HG03432 (cell line): ENCODE measurements around the gene FES.
A peak's percentile ranks its signal among the peaks of the same experiment; 100 is the strongest.
"Not testable (repeated sequence)": the region's sequence is repeated elsewhere in the genome, so short reads cannot be mapped to it uniquely, and the experiment has no call there.

Source experiments
- ATAC-seq: cut with Tn5 transposase; IDR thresholded peaks from one replicate; pipeline ENCODE4 v1.9.1; 2021; ENCODE audit warnings: mild to moderate bottlenecking, moderate library complexity; ENCODE audit not compliant: unreplicated experiment

Gene FES

DNA sequence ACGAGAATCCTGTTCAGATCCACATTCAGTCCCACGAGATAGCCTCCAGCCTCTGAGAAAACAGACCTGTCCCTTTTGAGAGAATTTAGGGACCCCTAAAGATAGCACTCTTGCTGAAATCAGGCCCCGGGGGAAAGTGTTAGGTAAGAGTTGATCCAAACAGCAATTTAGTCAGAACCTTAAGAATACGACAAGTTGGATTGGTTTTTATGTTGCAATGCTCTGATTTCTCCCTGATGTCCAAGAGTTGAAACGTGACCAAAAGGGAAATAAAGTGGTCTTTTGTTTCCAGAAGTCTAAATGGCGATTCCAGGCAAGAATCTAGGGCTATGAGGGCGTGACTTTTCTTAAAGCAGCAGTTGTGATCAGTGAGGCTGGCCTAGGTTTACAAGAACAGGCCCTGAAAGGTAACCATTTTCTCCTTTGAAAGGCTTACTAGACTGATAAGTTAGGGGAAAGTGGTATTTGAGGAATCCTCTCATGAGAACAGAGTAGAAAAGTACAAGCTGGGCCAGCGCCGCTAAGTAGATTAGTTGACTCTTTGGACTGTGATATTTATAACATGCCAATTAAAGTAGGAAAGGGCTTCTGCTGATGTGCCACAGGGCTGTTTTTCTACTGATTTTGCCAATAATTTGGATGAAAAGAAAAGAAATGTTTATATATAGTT is 23.7 kb downstream of the FES start:
- no peak for ATAC-seq

DNA sequence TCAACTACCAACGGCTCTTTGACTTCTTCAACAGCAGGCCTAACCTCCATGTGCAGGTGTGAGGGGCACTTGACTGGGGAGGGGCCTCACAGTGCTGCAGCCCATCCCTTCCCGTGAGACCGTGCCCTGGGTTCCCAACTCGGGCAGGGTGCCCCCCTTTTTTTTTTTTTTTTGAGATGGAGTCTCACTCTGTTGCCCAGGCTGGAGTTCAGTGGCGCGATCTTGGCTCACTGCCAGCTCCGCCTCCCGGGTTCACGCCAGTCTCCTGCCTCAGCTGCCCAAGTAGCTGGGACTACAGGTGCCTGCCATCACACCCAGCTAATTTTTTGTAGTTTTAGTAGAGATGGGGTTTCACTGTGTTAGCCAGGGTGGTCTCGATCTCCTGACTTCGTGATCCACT is 25.1 kb downstream of the FES start:
- not testable (repeated sequence) for ATAC-seq

DNA sequence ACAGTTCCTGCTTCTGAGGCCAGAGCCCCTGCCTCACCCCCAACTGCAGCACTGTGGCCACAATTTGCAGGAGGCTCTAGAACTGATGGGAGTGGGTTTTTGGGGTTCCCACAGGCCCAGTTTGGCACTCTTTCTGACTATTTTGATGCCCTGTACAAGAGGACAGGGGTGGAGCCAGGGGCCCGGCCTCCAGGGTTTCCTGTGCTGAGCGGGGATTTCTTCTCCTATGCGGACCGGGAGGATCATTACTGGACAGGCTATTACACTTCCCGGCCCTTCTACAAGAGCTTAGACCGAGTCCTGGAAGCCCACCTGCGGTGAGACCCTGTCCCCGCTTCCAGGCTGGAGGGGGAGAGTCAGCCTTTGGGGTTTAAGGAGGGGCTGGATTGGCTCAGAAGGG is 25.7 kb downstream of the FES start:
- no peak for ATAC-seq

DNA sequence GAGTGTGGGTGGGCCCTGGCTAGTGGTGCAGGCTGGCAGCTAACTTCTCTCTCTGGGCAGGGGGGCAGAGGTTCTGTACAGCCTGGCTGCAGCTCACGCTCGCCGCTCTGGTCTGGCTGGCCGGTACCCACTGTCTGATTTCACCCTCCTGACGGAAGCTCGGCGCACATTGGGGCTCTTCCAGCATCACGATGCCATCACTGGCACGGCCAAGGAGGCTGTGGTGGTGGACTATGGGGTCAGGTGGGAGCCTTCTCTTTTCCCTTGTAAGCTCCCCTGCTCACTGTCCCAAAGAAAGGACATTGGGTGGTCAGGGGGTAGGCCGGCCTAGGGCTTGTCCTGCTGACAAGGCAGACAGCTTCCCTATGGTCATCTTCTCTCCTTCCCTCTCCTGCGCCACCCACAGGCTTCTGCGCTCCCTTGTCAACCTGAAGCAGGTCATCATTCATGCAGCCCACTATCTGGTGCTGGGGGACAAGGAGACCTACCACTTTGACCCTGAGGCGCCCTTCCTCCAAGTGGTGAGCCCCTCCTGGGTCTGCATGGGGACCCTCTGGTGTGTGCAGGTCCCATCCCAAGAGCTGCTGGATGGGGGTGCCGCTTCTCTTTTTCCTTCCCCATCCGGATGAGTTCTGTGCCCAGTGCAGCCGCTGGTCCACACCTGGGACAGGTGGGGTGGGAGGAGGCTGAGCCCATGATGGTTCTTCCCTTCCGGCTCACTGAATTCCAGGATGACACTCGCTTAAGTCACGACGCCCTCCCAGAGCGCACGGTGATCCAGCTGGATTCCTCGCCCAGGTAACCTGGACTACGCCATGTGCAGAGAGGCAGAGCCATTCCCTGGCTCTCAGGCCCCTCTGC is 26.4 kb downstream of the FES start:
- ATAC-seq = no peak

DNA sequence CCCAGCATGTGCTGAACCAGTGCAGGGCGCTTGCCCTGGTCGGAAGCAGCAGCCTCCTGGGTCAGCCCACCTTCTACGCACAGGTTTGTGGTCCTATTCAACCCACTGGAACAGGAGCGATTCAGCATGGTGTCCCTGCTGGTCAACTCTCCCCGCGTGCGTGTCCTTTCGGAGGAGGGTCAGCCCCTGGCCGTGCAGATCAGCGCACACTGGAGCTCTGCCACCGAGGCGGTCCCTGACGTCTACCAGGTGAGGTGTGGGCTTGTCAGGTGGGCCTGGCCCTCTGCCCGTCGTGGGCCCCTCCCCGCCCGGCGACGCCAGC is 27.0 kb downstream of the FES start:
- ATAC-seq = no peak

DNA sequence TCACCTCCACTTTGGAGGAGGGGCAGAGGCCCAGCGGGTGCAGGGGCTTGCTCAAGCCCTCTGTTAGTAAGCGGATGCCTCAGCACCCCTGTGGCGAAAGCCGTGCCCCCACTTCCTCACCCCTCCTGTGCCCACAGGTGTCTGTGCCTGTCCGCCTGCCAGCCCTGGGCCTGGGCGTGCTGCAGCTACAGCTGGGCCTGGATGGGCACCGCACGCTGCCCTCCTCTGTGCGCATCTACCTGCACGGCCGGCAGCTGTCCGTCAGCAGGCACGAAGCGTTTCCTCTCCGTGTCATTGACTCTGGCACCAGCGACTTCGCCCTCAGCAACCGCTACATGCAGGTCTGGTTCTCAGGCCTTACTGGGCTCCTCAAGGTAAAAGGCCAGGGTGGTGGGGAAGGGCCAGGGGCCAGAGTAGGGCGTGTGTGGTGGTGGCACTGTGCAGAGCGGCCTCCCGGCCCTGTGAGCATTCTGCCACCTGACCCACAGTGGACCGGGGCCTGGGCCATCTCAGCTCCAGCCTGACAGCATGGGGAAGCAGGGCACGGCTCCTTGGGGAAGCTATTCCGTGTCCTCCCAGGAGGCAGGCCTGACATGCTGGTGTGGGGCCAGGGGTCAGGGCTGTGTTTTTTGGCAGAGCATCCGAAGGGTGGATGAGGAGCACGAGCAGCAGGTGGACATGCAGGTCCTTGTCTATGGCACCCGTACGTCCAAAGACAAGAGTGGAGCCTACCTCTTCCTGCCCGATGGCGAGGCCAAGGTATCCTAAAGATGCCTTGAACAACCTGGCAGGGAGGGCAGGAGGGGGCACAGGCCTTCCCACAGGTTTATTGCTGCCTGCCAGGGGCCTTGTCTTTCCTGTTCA is 27.8 kb downstream of the FES start:
- no peak for ATAC-seq

DNA sequence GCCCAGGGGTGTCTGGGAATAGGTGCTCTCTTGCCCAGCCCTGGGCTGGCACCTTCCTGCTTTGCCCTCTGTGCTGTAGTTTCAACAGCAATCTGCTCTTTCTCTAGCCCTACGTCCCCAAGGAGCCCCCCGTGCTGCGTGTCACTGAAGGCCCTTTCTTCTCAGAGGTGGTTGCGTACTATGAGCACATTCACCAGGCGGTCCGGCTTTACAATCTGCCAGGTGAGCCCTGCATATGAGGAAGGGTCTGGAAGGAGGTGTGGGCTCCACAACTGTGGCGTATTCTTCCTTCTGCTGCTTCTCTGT is 28.4 kb downstream of the FES start:
- ATAC-seq = no peak

DNA sequence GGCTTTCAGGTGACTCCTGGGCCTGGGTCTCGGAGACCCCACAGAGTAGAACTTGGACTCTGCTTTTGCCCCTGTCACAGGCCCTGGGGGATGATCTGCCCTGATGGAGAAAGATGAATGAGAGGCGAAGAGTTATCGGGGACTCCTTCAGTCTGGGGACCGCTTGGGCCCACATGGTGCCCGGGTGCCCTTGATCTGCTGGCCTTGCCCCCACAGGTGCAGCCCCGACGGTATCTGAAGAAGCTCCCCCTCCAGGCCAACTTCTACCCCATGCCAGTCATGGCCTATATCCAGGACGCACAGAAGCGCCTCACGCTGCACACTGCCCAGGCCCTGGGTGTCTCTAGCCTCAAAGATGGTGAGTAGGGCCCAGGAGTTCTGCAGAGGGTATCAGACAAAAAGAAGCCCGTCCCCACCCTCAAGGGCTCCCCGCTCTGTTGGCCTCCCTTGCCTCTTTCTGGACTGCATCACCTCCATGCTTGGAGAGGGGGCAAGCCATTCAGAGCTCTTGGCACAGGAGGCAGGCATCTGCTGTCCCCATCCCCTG is 29.2 kb downstream of the FES start:
- no peak for ATAC-seq

DNA sequence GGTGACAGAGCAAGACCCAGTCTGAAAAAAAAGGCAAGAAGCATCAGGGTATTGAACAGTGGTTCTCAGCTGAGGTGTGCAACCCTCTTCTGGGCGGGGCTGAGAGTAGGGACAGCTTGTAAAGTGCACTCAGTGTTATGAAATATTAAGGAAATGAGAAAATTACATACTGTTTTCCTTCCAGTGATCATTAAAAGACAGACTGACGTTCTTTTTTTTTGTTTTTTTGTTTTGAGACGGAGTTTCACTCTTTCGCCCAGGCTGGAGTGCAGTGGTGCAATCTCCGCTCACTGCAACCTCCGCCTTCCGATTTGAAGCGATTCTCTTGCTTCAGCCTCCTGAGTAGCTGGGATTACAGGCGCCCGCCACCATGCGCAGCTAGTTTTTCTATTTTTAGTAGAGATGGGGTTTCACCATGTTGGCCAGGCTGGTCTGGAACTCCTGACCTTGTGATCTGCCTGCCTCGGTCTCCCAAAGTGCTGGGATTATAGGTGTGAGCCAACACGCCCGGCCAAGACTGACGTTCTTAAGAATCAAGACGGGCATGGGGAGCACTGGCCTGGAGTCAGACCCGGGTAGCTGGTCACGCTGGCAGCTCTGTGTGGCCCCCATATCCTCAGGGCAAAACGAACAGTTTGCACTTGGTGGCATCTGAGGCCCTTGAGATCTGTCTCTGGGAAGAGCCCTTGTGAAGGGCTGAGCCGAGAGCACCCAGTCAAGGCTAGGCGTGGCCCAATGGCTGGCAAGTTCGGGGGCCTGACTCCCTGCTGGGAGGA is 30.2 kb downstream of the FES start:
- ATAC-seq = no peak

DNA sequence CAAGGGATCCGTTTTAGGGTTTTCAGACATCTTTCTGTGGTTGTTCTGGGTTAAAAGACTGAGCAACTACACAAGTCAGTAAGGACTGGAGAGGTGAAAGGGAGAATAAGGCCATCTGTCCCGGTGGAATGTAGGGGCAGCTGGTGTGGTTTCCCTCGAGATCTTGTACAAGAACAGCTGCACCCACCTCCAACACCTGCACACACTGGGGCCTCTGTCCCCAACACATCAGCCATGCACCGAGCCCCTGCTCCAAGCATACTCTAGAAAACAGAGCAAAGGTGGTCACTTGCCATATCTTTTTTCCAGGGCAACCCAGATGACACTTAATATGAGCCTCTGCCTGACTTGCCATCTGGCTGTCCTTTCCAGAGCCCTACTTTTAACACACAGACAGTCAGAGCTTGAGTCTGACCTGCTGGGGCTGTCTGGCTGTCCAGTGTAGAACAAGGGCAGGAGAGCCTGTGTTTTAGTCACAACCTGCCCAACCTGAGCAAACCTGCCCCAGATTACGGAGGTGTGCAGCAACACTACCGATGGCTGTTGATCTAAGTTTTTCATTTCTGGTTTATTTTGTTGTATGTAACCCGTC is 31.0 kb downstream of the FES start:
- no peak for ATAC-seq

DNA sequence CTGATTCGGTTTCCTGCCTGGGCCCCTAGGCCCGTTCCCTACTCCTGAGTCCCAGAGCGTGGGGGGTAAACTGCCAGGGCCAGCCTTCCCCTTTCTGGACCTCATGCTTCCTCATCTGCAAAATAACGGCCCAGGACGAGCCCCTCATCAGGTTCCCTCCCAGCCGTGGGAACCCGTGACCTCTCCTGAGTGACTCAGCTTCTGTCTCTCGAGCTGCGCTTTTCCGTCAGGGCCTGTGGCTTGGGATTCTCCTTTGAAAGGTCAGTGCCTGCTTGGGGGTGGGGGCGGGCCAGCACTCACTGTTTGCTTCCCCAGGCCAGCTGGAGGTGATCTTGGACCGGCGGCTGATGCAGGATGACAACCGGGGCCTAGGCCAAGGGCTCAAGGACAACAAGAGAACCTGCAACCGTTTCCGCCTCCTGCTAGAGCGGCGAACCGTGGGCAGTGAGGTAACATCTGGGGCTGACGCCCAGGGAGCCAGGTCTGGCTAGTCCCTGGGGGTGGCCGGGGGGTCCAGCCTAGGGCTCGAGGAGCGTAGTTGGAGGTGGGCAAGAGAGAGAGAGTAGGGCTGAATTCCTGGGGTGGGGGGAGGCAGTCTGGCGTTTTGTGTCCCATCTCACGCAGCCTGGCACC is 31.6 kb downstream of the FES start:
- ATAC-seq = no peak

DNA sequence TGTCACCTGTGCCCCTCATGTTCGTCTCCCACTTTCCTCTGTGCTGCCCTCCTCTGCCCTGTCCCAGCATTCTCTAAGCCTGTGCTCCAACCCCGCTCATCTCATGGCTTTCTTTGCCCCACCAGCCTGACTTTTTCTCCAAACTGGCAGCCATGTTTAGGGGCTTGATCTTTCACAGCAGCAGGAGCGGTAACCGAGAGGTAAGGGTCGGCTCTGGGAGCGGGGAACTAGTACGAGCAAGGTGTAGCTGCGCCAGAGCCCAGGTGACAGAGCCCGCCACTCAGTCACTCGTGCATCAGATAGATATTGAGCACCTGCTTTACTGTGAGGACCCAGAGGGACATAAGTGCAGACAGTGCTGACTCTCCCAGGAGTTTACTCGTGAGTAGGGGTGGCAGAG is 32.2 kb downstream of the FES start:
- ATAC-seq = no peak

DNA sequence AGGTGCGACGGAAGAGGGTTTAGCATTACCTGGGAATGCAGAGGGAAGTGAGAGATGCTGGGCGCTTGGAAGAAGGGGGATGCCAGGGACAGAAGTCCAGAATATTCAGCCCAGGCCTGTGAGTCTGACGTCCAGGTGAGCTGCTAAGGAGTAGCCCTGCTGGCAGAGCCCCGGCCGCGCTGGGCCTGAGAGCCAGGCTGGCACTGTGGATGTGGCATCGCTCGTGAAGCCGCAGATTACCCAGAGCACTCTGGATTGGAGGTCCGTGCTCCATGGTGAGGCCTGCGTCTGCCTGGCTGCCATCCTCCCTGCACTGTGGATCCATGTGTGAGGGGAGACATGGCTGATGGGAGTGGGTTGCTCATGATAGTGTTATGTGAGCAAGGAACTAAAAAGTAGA is 33.3 kb downstream of the FES start:
- ATAC-seq = no peak

DNA sequence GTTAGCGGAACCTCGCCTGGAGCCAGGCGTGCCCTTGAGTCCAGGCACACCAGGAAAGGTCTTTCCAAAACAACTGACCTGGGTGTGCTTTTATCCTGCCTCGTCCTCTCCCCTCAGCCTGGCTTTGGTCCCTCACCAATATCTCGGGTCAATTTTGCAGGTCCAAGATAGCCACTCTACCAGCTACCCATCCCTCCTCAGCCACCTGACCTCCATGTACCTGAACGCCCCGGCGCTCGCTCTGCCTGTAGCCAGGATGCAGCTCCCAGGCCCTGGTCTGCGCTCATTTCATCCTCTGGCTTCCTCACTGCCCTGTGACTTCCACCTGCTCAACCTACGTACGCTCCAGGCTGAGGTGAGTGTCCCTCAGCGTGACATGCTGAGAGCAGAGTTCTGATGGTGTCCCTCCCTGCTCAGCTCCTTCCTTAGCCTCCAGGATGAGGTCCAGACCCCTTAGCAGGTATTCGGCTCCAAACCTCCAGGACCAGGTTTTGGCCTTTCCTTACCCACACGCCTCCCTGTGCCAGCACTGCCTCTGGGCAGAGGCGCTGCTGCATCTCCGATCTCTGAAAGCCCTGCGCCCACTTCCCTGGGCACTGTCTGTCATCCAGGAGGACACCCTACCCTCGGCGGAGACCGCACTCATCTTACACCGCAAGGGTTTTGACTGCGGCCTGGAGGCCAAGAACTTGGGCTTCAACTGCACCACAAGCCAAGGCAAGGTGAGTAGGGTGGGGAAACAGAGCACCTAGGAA is 33.9 kb downstream of the FES start:
- ATAC-seq = no peak

DNA sequence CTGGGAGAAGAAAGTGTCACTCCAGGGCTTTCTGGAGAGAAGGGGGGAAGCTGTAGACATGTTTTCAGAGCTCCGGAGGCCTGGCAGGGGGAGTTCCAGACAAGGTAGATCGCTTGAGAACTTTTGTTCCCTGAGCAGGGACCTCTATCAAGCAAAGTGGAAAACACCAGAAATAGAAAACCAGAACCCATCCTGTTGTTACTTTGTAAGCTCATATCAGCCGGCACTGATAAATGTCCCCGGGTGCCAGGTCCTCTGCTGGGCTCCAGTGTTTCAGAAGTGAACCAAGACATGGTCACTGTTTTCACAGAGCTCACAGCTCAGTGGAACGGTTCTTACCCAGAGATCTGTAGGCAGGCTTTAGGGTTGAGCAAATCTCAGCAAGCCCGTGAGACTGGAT is 34.5 kb downstream of the FES start:
- no peak for ATAC-seq

DNA sequence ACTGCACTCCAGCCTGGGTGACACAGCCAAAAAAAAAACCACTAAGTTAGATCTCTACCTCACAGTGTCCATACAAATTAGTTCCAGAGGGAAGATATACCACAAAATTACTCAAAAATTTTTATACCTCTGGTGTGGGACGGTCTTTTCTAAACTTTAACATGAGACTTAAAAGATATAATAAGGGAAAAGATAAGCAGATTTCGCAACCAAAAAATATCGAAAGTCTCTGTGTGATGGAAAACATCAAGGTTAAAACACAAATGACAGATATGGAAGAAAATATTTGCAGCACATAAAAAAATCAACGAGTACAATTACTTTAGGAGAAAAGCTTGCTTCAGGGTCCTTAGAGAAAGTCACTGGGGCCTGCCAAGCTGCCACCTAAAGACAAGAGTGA is 37.6 kb downstream of the FES start:
- no peak for ATAC-seq

DNA sequence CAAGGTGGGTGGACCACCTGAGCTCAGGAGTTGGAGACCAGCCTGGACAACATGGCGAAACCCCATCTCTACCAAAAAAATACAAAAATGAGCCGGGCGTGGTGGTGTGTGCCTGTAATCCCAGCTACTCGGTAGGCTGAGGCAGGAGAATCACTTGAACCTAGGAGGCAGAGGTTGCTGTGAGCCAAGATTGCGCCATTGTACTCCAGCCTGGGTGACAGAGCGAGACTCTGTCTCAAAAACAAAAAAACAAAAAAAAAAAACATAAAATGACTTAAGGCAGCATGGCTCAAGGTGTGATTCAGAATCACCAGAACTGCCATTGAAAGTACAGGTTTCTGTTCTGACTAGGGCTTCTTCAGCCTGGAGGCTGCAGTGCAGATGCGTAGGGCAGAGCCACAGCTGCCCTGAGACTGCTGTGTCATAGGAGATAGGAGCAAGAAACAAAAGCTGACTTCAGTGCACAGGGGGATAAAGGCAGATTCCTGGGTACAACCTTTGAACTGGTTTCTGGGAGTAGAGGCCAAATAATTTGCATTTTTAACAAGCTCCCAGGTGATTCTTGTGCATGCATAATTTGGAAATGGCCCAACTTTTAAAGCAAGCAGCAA is 38.5 kb downstream of the FES start:
- peak; percentile 81 for ATAC-seq

DNA sequence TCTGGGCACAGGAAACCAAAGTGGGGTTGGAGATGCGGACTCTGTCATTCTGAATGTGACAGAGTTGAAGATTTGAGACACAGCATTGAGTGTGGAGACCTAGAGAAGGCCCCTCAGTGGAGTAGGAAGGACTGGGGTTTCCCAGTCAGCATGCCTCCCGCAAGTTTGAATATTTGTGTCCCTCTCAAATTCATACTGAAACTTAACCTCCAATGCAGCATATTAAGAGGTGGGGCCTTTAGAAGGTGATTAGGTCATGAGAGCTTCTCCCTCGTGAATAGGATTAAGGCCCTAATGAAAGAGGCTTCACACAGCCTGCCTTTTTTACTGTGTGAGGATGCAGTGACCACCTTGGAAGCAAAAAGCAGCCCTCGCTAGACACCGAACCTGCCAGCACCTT is 40.1 kb downstream of the FES start:
- ATAC-seq = peak; percentile 77

DNA sequence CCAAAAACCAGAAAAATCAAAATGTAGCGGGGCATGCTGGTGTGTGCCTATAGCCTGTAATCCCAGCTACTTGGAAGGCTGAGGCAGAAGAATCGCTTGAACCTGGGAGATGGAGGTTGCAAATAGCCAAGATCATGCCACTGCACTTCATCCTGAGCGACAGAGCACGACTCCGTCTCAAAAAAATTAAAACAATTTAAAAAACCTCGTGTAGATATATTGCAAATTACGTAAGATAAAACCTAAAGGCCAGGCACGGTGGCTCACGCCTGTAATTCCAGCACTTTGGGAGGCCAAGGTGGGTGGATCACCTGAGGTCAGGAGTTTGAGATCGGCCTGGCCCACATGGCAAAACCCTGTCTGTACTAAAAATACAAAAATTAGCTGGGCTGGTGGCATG is 42.5 kb downstream of the FES start:
- not testable (repeated sequence) for ATAC-seq
